ENCODE data around the gene ATP6V0E2. TPM values are rescaled to one million over a fixed set of nuclear protein-coding genes. Genes with fewer than 3 reads are reported as not detected.

ATP6V0E2 gene
- total and polyA plus RNA-seq, 10 donors, result 19.3 to 35.4 (median 28.7) TPM

DNA sequence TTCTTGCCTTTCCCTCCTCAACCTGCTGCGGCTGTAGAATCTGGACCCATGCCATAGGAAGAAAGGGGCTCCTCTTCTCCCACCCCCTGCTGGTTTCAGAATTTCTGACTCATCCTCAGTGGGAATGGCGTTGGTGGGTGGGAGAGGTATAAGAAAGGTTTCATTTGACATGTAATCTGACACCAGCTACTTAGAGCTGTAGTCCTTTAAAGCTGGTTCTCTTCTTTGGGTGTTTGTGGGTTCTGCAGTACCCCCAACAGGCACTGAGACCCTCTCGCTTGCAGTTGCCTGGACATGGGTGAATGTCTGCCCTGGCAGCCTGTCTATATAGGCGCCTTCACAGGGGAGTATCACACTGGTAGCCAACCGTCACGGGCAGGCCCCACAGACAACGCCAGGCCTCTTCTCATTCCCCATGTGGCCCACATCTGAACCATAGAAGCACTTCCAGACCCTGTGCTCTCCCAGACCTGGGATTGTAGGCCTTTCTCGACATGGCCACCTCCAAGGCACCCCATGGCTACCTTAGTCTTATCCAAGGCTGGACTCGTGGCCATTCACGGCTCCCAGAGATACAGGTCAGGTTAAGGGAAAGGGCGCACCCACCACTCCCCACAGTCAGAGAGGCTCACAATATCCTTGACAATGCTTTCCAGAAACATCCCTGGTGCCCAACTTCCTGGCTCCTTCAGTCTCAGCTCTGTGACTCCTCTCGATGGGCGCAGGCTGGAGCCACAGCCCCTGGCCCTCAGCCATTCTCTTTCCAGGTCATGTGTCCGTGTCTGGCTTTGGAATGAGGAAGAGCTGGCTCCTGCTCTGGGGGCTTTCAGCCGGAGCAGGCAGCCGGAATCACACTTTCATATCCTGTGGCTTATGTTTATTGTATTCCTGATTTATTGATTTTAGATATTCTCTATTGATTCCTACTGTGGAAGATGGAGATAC, 18.1 kb upstream of the ATP6V0E2 start:
- H3K27me3 ChIP-seq (replicated peaks in 1 of 7), result no peaks in the 10 kb centered on the region
- no peaks in the 10 kb centered on the region for H3K9me3 ChIP-seq
- H3K27ac ChIP-seq, result no peak overlapping the region
- H3K4me1 ChIP-seq, result peaks cover 0 to 17% (median 3%) of the 10 kb centered on the region in 6 donors
- 82 to 91% (median 89%) methylated on average over 11 to 16 of the region's 16 CpGs for WGBS, 5 donors
- intact Hi-C loops (cut with DNase I; ENCODE audit: low total_unique reads), result no loop called here
- TF ChIP-seq POLR2AphosphoS5 (IDR thresholded peaks at IDR 0.05) (no peak), POLR2A (IDR thresholded peaks at IDR 0.05) (no peak)
- TF ChIP-seq, protein P1, sequence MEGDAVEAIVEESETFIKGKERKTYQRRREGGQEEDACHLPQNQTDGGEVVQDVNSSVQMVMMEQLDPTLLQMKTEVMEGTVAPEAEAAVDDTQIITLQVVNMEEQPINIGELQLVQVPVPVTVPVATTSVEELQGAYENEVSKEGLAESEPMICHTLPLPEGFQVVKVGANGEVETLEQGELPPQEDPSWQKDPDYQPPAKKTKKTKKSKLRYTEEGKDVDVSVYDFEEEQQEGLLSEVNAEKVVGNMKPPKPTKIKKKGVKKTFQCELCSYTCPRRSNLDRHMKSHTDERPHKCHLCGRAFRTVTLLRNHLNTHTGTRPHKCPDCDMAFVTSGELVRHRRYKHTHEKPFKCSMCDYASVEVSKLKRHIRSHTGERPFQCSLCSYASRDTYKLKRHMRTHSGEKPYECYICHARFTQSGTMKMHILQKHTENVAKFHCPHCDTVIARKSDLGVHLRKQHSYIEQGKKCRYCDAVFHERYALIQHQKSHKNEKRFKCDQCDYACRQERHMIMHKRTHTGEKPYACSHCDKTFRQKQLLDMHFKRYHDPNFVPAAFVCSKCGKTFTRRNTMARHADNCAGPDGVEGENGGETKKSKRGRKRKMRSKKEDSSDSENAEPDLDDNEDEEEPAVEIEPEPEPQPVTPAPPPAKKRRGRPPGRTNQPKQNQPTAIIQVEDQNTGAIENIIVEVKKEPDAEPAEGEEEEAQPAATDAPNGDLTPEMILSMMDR (IDR thresholded peaks at IDR 0.05 in 8 of 11, conservative IDR thresholded peaks at IDR 0.05 in 3 of 11), result no peak
- H3K36me3 ChIP-seq, result peaks cover 0 to 78% (median 15%) of the 10 kb centered on the region in 6 donors
- DNase-seq, result no peak
- no peak overlapping the region for H3K4me3 ChIP-seq

DNA sequence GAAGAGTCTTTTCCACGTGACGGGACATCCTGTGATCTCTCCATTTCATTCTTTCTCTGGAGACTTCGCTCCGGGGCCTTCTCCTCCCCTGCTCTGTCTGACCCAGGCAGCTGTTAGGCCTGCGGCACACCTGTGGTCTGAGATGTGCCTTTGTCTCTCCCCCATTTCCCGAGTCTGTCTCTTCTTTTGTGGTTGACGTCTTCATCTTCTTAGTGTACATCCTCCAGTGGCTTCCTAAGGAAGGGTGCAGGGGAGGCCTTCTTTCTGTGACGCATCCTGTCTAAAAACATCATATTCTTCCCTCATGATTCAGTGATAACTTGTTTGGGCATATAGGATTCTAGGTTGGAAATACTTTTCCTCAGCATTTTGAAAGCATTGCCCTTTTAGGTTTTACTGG, 17.2 kb upstream of the ATP6V0E2 start:
- Histone ChIP-seq H3K27me3 (replicated peaks in 1 of 7) (no peaks in the 10 kb centered on the region), H3K4me3 (no peak overlapping the region), H3K9me3 (no peaks in the 10 kb centered on the region), H3K27ac (no peak overlapping the region), H3K36me3 (peaks cover 0 to 85% (median 25%) of the 10 kb centered on the region in 6 donors), H3K4me1 (peaks cover 0 to 17% (median 3%) of the 10 kb centered on the region in 6 donors)
- WGBS, 5 donors, result 65 to 82% (median 79%) methylated on average over 8 of the region's 8 CpGs
- TF ChIP-seq POLR2A (IDR thresholded peaks at IDR 0.05), result no peak
- TF ChIP-seq, protein P1 (IDR thresholded peaks at IDR 0.05 in 8 of 11, conservative IDR thresholded peaks at IDR 0.05 in 3 of 11), result no peak
- no peak for TF ChIP-seq POLR2AphosphoS5 (IDR thresholded peaks at IDR 0.05)
- DNase-seq, result no peak
- intact Hi-C loops (cut with DNase I; ENCODE audit: low total_unique reads), result no loop called here

DNA sequence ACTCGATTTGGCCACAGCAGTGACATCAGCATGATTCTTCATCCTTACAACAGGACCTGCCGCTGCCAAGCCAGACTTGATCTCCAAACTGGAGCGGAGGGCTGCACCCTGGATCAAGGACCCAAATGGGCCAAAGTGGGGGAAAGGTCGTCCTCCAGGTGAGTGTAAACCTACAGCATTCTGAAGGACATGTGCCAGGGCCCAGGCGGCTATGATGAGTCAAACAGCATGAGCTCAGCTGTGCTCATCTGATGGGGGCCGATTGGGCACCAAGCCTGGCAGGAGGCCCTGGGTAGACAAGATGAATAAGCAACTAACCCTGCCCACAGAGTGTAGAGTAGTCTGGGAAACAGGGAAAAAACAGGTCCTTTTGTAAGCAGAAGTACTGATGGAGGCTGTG, 14.4 kb upstream of the ATP6V0E2 start:
- WGBS, 5 donors, result 74 to 90% (median 87%) methylated on average over 3 to 6 of the region's 6 CpGs
- no peak overlapping the region for H3K27ac ChIP-seq
- TF ChIP-seq, protein P1 (IDR thresholded peaks at IDR 0.05 in 8 of 11, conservative IDR thresholded peaks at IDR 0.05 in 3 of 11), result no peak
- no peak for TF ChIP-seq POLR2A (IDR thresholded peaks at IDR 0.05)
- no peak for TF ChIP-seq POLR2AphosphoS5 (IDR thresholded peaks at IDR 0.05)
- intact Hi-C loops (cut with DNase I; ENCODE audit: low total_unique reads), result no loop called here
- H3K27me3 ChIP-seq (replicated peaks in 1 of 7), result no peaks in the 10 kb centered on the region
- no peak overlapping the region for H3K4me3 ChIP-seq
- no peak for DNase-seq
- H3K9me3 ChIP-seq, result no peaks in the 10 kb centered on the region
- H3K36me3 ChIP-seq, result peaks cover 3 to 92% (median 41%) of the 10 kb centered on the region in 6 donors
- peaks cover 0 to 23% (median 6%) of the 10 kb centered on the region in 6 donors for H3K4me1 ChIP-seq

DNA sequence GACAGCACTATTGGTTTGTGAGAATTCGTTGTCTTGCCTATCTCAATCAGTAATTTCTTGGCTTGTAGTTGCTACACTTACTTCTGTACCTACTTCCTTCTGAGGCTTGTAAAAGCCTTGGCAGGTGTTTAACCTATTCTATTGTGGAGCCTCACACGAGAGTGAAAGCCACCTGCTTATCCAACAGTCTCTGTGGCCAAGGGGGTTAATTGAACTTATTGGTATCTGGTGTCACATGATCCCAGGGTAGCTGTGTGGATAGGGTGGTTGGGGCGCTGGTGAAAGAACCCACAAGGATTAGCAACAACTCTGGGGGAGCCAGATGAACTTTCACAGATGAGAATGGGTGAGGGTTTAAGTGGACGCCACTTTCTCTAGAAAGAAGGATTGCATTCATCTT, 13.9 kb upstream of the ATP6V0E2 start:
- intact Hi-C loops (cut with DNase I; ENCODE audit: low total_unique reads), result no loop called here
- TF ChIP-seq POLR2A (IDR thresholded peaks at IDR 0.05) (no peak), POLR2AphosphoS5 (IDR thresholded peaks at IDR 0.05) (no peak)
- TF ChIP-seq, protein P1 (IDR thresholded peaks at IDR 0.05 in 8 of 11, conservative IDR thresholded peaks at IDR 0.05 in 3 of 11), result no peak
- DNase-seq, result no peak
- H3K36me3 ChIP-seq, result peaks cover 4 to 93% (median 44%) of the 10 kb centered on the region in 6 donors
- peaks cover 0 to 24% (median 8%) of the 10 kb centered on the region in 6 donors for H3K4me1 ChIP-seq
- H3K27me3 ChIP-seq (replicated peaks in 1 of 7), result no peaks in the 10 kb centered on the region
- H3K27ac ChIP-seq, result no peak overlapping the region
- H3K9me3 ChIP-seq, result no peaks in the 10 kb centered on the region
- no peak overlapping the region for H3K4me3 ChIP-seq
- 82 to 92% (median 87%) methylated on average over 4 of the region's 4 CpGs for WGBS, 5 donors
